Measurements from ENCODE around the gene SLC35A4. TPM values are rescaled to one million over a fixed set of nuclear protein-coding genes. Genes with fewer than 3 reads are reported as not detected.

Gene SLC35A4
- total and polyA plus RNA-seq, 2 of the 13 experiments (the other 11 are each of a cell fraction or from before 2014, with no cell fraction given): 0.71 to 4.0 TPM

DNA sequence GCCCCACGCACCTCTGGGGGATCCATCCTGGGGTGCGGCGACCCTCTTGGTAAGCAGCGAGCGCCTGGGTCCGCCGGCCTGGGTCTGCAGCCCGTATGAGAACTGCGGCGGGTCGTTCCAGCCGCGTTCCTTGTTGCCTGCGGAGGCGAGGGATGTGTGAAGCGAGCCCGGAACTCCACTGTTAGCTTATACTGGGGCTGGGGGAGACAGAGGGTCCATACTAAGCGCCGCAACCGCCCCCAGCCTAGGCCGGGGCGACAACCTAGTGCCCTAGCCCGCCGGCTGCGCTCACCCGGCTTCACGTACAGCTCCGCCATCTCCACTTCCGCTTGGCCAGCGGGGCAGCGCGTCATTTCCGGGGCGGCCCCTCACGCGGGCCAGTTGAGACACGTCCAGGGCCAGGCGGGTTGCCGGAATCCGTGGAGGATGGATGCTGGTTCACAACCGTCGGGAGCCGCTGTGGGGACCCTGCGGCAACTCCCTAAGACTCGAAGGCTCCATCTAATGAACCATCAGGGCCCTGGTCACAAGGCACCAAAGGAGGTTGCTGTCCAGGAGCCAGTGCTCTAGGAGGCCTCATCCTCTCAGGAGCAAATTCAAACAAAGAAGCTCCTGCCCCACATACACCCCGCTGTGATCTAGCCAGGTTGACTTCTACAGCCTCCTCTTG is 7.4 kb upstream of the SLC35A4 start, which contains the start of gene SRA1 (continued):
- TF ChIP-seq, protein P1, sequence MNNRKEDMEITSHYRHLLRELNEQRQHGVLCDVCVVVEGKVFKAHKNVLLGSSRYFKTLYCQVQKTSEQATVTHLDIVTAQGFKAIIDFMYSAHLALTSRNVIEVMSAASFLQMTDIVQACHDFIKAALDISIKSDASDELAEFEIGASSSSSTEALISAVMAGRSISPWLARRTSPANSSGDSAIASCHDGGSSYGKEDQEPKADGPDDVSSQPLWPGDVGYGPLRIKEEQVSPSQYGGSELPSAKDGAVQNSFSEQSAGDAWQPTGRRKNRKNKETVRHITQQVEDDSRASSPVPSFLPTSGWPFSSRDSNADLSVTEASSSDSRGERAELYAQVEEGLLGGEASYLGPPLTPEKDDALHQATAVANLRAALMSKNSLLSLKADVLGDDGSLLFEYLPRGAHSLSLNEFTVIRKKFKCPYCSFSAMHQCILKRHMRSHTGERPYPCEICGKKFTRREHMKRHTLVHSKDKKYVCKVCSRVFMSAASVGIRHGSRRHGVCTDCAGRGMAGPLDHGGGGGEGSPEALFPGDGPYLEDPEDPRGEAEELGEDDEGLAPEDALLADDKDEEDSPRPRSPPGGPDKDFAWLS (CRISPR knock-in tag; IDR thresholded peaks at IDR 0.05; ENCODE audit: borderline replicate concordance): no peak
- TF ChIP-seq ATM (IDR thresholded peaks at IDR 0.05; ENCODE audit: borderline replicate concordance) (no peak), ZBTB49 (CRISPR knock-in tag; IDR thresholded peaks at IDR 0.05; ENCODE audit: borderline replicate concordance) (no peak), YEATS4 (CRISPR knock-in tag; IDR thresholded peaks at IDR 0.05; ENCODE audit: borderline replicate concordance) (peak; percentile 91; the same call in 1 of the 2 replicates), ZNF616 (CRISPR knock-in tag; IDR thresholded peaks at IDR 0.05; ENCODE audit: low read depth) (0 out of 2 replicates have a peak, but pooled peaks have one; percentile 56), ZNF138 (CRISPR knock-in tag; IDR thresholded peaks at IDR 0.05; ENCODE audit: low read depth) (0 out of 2 replicates have a peak, but pooled peaks have one; percentile 52), ZNF414 (CRISPR knock-in tag; IDR thresholded peaks at IDR 0.05) (peak; percentile 48; the same call in 1 of the 2 replicates), NR1H2 (CRISPR knock-in tag; IDR thresholded peaks at IDR 0.05; ENCODE audit: borderline replicate concordance, low read depth) (no peak), TCF12 (IDR thresholded peaks at IDR 0.05) (no peak), TCF12 (CRISPR knock-in tag; IDR thresholded peaks at IDR 0.05) (no peak), ZNF710 (CRISPR knock-in tag; IDR thresholded peaks at IDR 0.05; ENCODE audit: borderline replicate concordance) (no peak), PPARG (CRISPR knock-in tag; conservative IDR thresholded peaks at IDR 0.05) (peak; percentile 12; the same call in 1 of the 2 replicates)
- TF ChIP-seq, protein P2, sequence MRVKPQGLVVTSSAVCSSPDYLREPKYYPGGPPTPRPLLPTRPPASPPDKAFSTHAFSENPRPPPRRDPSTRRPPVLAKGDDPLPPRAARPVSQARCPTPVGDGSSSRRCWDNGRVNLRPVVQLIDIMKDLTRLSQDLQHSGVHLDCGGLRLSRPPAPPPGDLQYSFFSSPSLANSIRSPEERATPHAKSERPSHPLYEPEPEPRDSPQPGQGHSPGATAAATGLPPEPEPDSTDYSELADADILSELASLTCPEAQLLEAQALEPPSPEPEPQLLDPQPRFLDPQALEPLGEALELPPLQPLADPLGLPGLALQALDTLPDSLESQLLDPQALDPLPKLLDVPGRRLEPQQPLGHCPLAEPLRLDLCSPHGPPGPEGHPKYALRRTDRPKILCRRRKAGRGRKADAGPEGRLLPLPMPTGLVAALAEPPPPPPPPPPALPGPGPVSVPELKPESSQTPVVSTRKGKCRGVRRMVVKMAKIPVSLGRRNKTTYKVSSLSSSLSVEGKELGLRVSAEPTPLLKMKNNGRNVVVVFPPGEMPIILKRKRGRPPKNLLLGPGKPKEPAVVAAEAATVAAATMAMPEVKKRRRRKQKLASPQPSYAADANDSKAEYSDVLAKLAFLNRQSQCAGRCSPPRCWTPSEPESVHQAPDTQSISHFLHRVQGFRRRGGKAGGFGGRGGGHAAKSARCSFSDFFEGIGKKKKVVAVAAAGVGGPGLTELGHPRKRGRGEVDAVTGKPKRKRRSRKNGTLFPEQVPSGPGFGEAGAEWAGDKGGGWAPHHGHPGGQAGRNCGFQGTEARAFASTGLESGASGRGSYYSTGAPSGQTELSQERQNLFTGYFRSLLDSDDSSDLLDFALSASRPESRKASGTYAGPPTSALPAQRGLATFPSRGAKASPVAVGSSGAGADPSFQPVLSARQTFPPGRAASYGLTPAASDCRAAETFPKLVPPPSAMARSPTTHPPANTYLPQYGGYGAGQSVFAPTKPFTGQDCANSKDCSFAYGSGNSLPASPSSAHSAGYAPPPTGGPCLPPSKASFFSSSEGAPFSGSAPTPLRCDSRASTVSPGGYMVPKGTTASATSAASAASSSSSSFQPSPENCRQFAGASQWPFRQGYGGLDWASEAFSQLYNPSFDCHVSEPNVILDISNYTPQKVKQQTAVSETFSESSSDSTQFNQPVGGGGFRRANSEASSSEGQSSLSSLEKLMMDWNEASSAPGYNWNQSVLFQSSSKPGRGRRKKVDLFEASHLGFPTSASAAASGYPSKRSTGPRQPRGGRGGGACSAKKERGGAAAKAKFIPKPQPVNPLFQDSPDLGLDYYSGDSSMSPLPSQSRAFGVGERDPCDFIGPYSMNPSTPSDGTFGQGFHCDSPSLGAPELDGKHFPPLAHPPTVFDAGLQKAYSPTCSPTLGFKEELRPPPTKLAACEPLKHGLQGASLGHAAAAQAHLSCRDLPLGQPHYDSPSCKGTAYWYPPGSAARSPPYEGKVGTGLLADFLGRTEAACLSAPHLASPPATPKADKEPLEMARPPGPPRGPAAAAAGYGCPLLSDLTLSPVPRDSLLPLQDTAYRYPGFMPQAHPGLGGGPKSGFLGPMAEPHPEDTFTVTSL (CRISPR knock-in tag; IDR thresholded peaks at IDR 0.05; ENCODE audit: borderline replicate concordance): peak; percentile 17; the same call in 1 of the 2 replicates
- TF ChIP-seq, protein P3, sequence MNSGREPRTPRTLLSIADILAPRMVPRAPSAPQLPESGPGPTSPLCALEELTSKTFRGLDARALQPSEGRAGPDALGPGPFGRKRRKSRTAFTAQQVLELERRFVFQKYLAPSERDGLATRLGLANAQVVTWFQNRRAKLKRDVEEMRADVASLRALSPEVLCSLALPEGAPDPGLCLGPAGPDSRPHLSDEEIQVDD (CRISPR knock-in tag; IDR thresholded peaks at IDR 0.05; ENCODE audit: borderline replicate concordance): no peak; the same call in 1 of the 2 replicates

All from HepG2 (cell line).